IMR-90 (cell line): Measurements from ENCODE around the gene SDHC. TPM values are rescaled to one million over a fixed set of nuclear protein-coding genes. Genes with fewer than 3 reads are reported as not detected.
"Not testable (repeated sequence)": the region's sequence is repeated elsewhere in the genome, so short reads cannot be mapped to it uniquely, and the experiment has no call there.

Source experiments
- ATAC-seq: fragments of 200-7000 bp; cut with Tn5 transposase; 2 replicates; pipeline ENCODE4 v1.9.1; 2020; ENCODE audit warnings: low read depth, mild to moderate bottlenecking, moderate library complexity
- BruUV-seq: library from RNA; stranded (reverse); fragments of 400-500 nt; replicated peaks from 2 replicates; lab custom pipeline; 2021; lab: Mats Ljungman, UMichigan
- CTCF ChIA-PET: fragments of 300-600 bp; formaldehyde crosslinking; extraction: SDS; loops from one replicate; lab custom pipeline; 2021; ENCODE audit warnings: antibody characterized with exemption; lab: Yijun Ruan, JAX
- POLR2A ChIA-PET: fragments of 300-600 bp; sonication (Branson Sonifier 250); formaldehyde crosslinking; loops from one replicate; lab custom pipeline; 2022; ENCODE audit warnings: antibody characterized with exemption; ENCODE audit not compliant: unreplicated experiment; lab: Charles Lee
- DNase-seq: peaks from one replicate; pipeline ENCODE4 v3.0.0; 2013
- H2AFZ ChIP-seq: replicated peaks from 2 replicates; pipeline ENCODE3; 2013; ENCODE audit warnings: low read length, mild to moderate bottlenecking; ENCODE audit not compliant: poor library complexity
- H2AK5ac ChIP-seq: 2 replicates; pipeline ENCODE4 v1.6.1; 2013; ENCODE audit warnings: low read depth, low read length, inconsistent platforms
- H2AK9ac ChIP-seq: replicated peaks from 2 replicates; pipeline ENCODE3; 2013; ENCODE audit warnings: mild to moderate bottlenecking, low read depth, low read length, moderate library complexity; ENCODE audit not compliant: poor library complexity
- H2BK120ac ChIP-seq: 2 replicates; pipeline ENCODE4 v1.6.1; 2013; ENCODE audit warnings: low read depth, low read length, inconsistent platforms
- H2BK15ac ChIP-seq: 3 replicates; pipeline ENCODE4 v1.6.1; 2013; ENCODE audit warnings: low read depth, low read length, inconsistent platforms
- H2BK20ac ChIP-seq: 2 replicates; pipeline ENCODE4 v1.6.1; 2013; ENCODE audit warnings: low read depth, mild to moderate bottlenecking, inconsistent platforms, low read length, moderate library complexity
- H2BK5ac ChIP-seq: 2 replicates; pipeline ENCODE4 v1.6.1; 2013; ENCODE audit warnings: mild to moderate bottlenecking, low read depth, low read length, inconsistent platforms; ENCODE audit not compliant: poor library complexity, severe bottlenecking
- H3K14ac ChIP-seq: replicated peaks from 2 replicates; pipeline ENCODE4 v1.6.1; 2013; ENCODE audit warnings: low read depth, low read length, inconsistent platforms
- H3K18ac ChIP-seq: 2 replicates; pipeline ENCODE4 v1.6.1; 2013; ENCODE audit warnings: low read depth, low read length, control low read depth
- H3K23ac ChIP-seq: 2 replicates; pipeline ENCODE4 v1.6.1; 2013; ENCODE audit warnings: low read depth, low read length, inconsistent platforms
- H3K27ac ChIP-seq: 2 replicates; pipeline ENCODE4 v1.5.1; 2013; ENCODE audit warnings: mild to moderate bottlenecking, control low read depth, low read length; ENCODE audit not compliant: insufficient read depth
- H3K27me3 ChIP-seq: 2 replicates; pipeline ENCODE4 v1.6.1; 2013; ENCODE audit warnings: low read length; ENCODE audit not compliant: control insufficient read depth, insufficient read depth
- H3K36me3 ChIP-seq: 2 replicates; pipeline ENCODE4 v1.6.1; 2013; ENCODE audit warnings: low read length, mixed read lengths; ENCODE audit not compliant: control insufficient read depth, insufficient read depth
- H3K4ac ChIP-seq: 2 replicates; pipeline ENCODE4 v1.6.1; 2013; ENCODE audit warnings: low read depth, low read length, inconsistent platforms
- H3K4me1 ChIP-seq: 2 replicates; pipeline ENCODE4 v1.6.1; 2013; ENCODE audit warnings: low read length, mixed read lengths; ENCODE audit not compliant: control insufficient read depth, insufficient read depth
- H3K4me2 ChIP-seq: 2 replicates; pipeline ENCODE4 v1.6.1; 2013; ENCODE audit warnings: low read depth, mild to moderate bottlenecking, control low read depth, low read length, moderate library complexity
- H3K4me3 ChIP-seq: 2 replicates; pipeline ENCODE4 v1.5.1; 2013; ENCODE audit warnings: low read depth, mild to moderate bottlenecking, control low read depth, low read length, moderate library complexity; ENCODE audit not compliant: insufficient read depth
- H3K56ac ChIP-seq: 2 replicates; pipeline ENCODE4 v1.6.1; 2013; ENCODE audit warnings: low read length, inconsistent platforms; ENCODE audit not compliant: insufficient read depth; ENCODE audit errors: extremely low read depth
- H3K79me1 ChIP-seq, 2 experiments: 2 replicates each; pipeline ENCODE4 v1.6.1; 2013; ENCODE audit warnings: low read length in 2 of 2, inconsistent platforms in 1 of 2, low read depth in 1 of 2
- H3K9ac ChIP-seq: 2 replicates; pipeline ENCODE4 v1.6.1; 2013; ENCODE audit warnings: low read depth, low read length, control low read depth
- H3K9me1 ChIP-seq: 2 replicates; pipeline ENCODE4 v1.6.1; 2013; ENCODE audit warnings: low read length, inconsistent platforms; ENCODE audit not compliant: insufficient read depth
- H3K9me3 ChIP-seq: 2 replicates; pipeline ENCODE4 v1.6.1; 2013; ENCODE audit warnings: low read length; ENCODE audit not compliant: control insufficient read depth, insufficient read depth
- H4K20me1 ChIP-seq: 2 replicates; pipeline ENCODE4 v1.6.1; 2013; ENCODE audit warnings: low read length, inconsistent platforms; ENCODE audit not compliant: insufficient read depth
- H4K5ac ChIP-seq: 2 replicates; pipeline ENCODE4 v1.6.1; 2013; ENCODE audit warnings: mild to moderate bottlenecking, low read depth, low read length, control low read depth
- H4K8ac ChIP-seq, 2 experiments: 2 replicates each; pipeline ENCODE4 v1.6.1; 2013; ENCODE audit warnings: low read depth in 2 of 2, low read length in 2 of 2, control low read depth in 1 of 2, inconsistent platforms in 1 of 2
- H4K91ac ChIP-seq: 2 replicates; pipeline ENCODE4 v1.6.1; 2013; ENCODE audit warnings: low read depth, low read length, inconsistent platforms; ENCODE audit not compliant: insufficient read depth
- WGBS, 2 experiments: methylation state at CpG; one replicate each; pipeline versions ENCODE4 v1.1.5 to v1.1.7; 2013; ENCODE audit warnings: missing lambda C conversion rate in 2 of 2; ENCODE audit not compliant: insufficient read length in 1 of 2; ENCODE audit errors: extremely low coverage in 2 of 2; 5-methylcytosine and 5-hydroxymethylcytosine counted together
- dilution Hi-C: fragments of 300-500 bp; cut with HindIII; formaldehyde crosslinking; loops from one replicate; pipeline ENCODE4 v1.14.3; 2018; ENCODE audit warnings: low sequenced_read_pairs; ENCODE audit not compliant: unreplicated experiment
- in situ Hi-C: fragments of 300-500 bp; cut with MboI; formaldehyde crosslinking; loops from 3 replicates; pipeline ENCODE4 v1.14.3; 2019; ENCODE audit warnings: low sequenced_read_pairs, inconsistent platforms, mixed read lengths
- intact Hi-C: fragments of 100-400 bp; cut with micrococcal nuclease; formaldehyde crosslinking; loops from 2 replicates; pipeline ENCODE4 v1.10.0; 2022
- polyA plus RNA-seq, 3 experiments: library from polyadenylated mRNA; depleted of rRNA; stranded (reverse); fragments of >200 nt; gene quantifications; 2 replicates each; pipeline ENCODE4 v1.2.3, GENCODE V29; 2012; ENCODE audit warnings: low replicate concordance in 1 of 3
- total RNA-seq: library from RNA; depleted of rRNA; stranded (reverse); fragments of >200 nt; gene quantifications from 2 replicates; pipeline ENCODE4 v1.2.3, GENCODE V29; 2012

SDHC gene
- total and polyA plus RNA-seq, 2 of the 4 experiments (the other 2 are of a cell fraction) = 158 to 235 TPM

GRCh38 chr1:161406551-161406950, 92.4 kb downstream of the SDHC start:
- H2BK120ac ChIP-seq, CTCF ChIA-PET, H3K27ac ChIP-seq, H3K4ac ChIP-seq, H3K23ac ChIP-seq, H4K91ac ChIP-seq, POLR2A ChIA-PET, H4K20me1 ChIP-seq, H3K9ac ChIP-seq, H2BK20ac ChIP-seq, H3K9me3 ChIP-seq, ATAC-seq, H3K9me1 ChIP-seq, BruUV-seq, H3K18ac ChIP-seq, H3K4me1 ChIP-seq, intact Hi-C loops, H3K27me3 ChIP-seq, H3K56ac ChIP-seq, H3K4me2 ChIP-seq, H4K5ac ChIP-seq, H2BK5ac ChIP-seq, dilution Hi-C loops, H4K8ac ChIP-seq, H3K4me3 ChIP-seq, H3K79me1 ChIP-seq, DNase-seq, H2AFZ ChIP-seq, in situ Hi-C loops, H3K36me3 ChIP-seq, H3K14ac ChIP-seq, H2AK9ac ChIP-seq, H2BK15ac ChIP-seq, H2AK5ac ChIP-seq: not testable (repeated sequence)
- WGBS, 2 experiments = 60% methylated on average over 1 of the region's 17 CpGs; no CpG with 5 or more reads in 1 of the 2 experiments
